HUES64 (cell line): ENCODE results near the gene RYR3.

Experiments
- H3K27ac ChIP-seq: 2 replicates; pipeline ENCODE4 v1.7.0; 2013; ENCODE audit warnings: low read depth, low read length, inconsistent platforms
- H3K27me3 ChIP-seq: 2 replicates; pipeline ENCODE4 v1.6.1; 2013; ENCODE audit warnings: mild to moderate bottlenecking, low read length; ENCODE audit not compliant: insufficient read depth
- H3K36me3 ChIP-seq: 2 replicates; pipeline ENCODE4 v1.6.1; 2013; ENCODE audit warnings: mild to moderate bottlenecking, low read length; ENCODE audit not compliant: insufficient read depth
- H3K4me1 ChIP-seq: 2 replicates; pipeline ENCODE4 v1.6.1; 2013; ENCODE audit warnings: mild to moderate bottlenecking, low read length, moderate library complexity; ENCODE audit not compliant: insufficient read depth
- H3K4me3 ChIP-seq: 2 replicates; pipeline ENCODE4 v1.5.1; 2013; ENCODE audit warnings: mild to moderate bottlenecking, low read length, moderate library complexity
- H3K9ac ChIP-seq: 2 replicates; pipeline ENCODE4 v1.6.1; 2013; ENCODE audit warnings: mild to moderate bottlenecking, low read depth, low read length
- H3K9me3 ChIP-seq: 2 replicates; pipeline ENCODE4 v1.6.1; 2013; ENCODE audit warnings: low read depth, low read length; ENCODE audit not compliant: insufficient read depth
- WGBS: fragments of 150-250, 120-280 bp; methylation state at CpG from one replicate; pipeline ENCODE4 v1.1.7; 2013; ENCODE audit warnings: missing lambda C conversion rate; 5-methylcytosine and 5-hydroxymethylcytosine counted together

RYR3 gene

DNA sequence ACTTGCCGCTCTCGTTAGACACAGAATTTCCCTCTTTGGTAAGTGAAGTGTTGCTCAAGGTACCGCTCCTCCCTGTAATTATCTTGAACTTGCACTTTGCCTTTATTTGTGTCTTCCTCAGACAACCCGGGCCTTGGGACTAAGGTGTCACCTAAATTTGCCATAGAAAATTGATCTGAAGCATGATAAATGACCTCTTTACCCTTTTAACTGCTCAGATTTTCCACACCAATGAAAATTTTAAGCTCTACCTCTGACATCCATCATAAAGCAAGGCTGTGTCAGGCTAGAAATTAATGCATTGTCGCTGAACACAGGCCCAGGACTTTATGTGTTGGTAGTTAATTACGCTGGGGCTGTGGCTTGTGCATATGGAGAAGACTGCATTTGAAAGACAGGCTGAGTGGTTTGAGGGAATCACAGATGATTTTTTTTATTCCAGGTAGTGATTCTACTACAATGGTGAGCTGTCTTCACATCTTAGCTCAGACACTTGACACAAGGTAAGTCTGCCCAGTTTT is 458.0 kb downstream of the RYR3 start:
- 92% methylated on average over 6 of the region's 6 CpGs for WGBS
- H3K4me1 ChIP-seq = no peaks in the 10 kb centered on the region
- no peaks in the 10 kb centered on the region for H3K36me3 ChIP-seq
- H3K27ac ChIP-seq = no peak overlapping the region
- no peak overlapping the region for H3K4me3 ChIP-seq
- no peaks in the 10 kb centered on the region for H3K27me3 ChIP-seq
- H3K9me3 ChIP-seq = no peaks in the 10 kb centered on the region
- H3K9ac ChIP-seq = no peak overlapping the region

DNA sequence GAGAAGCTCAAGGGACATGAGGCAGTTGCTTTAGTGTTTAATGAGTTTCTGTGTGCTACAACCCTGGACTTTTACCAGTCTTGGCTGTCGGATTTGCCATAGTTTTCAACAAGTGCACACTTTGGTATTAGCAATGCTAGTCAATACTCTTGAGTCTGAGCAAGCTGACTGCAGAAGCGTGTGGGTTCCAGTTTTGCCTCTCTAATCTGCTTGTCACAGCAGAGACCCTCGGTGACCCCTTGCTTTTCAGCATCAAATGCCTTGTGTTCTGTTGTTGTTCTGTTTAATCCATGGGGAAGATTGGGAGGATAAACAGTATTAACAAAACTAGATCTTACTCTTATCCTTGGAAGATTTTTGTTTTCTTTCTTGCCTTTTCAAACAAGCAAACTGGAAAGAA is 463.2 kb downstream of the RYR3 start:
- WGBS = 73% methylated on average over 3 of the region's 3 CpGs
- no peaks in the 10 kb centered on the region for H3K4me1 ChIP-seq

DNA sequence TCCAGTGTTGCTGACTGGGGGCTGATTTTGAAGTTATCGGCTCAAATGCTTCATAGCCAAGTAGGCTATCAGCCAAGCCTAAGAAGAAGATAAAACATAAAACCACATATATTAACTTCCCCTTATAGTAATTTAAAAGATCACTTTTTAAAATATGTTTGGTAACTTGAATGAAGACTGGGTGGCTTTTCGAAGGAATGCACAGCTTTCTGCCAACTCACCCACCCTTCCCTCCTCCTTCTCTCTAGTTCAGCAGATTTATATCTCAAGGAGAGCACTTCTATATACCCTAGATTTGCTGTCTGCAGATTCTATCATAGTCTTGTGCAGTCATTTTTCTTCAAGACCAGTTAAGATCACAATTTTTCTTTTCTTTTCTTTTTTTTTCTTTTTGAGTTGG is 468.1 kb downstream of the RYR3 start:
- Histone ChIP-seq H3K4me3 (no peak overlapping the region), H3K36me3 (no peaks in the 10 kb centered on the region), H3K9ac (no peak overlapping the region), H3K27ac (no peak overlapping the region), H3K27me3 (no peaks in the 10 kb centered on the region), H3K4me1 (no peaks in the 10 kb centered on the region), H3K9me3 (no peaks in the 10 kb centered on the region)
- WGBS = 96% methylated on average over 2 of the region's 2 CpGs

More for the DNA sequence above, 463.2 kb downstream of the RYR3 start:
- no peak overlapping the region for H3K4me3 ChIP-seq
- no peaks in the 10 kb centered on the region for H3K27me3 ChIP-seq
- H3K9ac ChIP-seq = no peak overlapping the region
- H3K27ac ChIP-seq = no peak overlapping the region
- no peaks in the 10 kb centered on the region for H3K9me3 ChIP-seq
- H3K36me3 ChIP-seq = no peaks in the 10 kb centered on the region

DNA sequence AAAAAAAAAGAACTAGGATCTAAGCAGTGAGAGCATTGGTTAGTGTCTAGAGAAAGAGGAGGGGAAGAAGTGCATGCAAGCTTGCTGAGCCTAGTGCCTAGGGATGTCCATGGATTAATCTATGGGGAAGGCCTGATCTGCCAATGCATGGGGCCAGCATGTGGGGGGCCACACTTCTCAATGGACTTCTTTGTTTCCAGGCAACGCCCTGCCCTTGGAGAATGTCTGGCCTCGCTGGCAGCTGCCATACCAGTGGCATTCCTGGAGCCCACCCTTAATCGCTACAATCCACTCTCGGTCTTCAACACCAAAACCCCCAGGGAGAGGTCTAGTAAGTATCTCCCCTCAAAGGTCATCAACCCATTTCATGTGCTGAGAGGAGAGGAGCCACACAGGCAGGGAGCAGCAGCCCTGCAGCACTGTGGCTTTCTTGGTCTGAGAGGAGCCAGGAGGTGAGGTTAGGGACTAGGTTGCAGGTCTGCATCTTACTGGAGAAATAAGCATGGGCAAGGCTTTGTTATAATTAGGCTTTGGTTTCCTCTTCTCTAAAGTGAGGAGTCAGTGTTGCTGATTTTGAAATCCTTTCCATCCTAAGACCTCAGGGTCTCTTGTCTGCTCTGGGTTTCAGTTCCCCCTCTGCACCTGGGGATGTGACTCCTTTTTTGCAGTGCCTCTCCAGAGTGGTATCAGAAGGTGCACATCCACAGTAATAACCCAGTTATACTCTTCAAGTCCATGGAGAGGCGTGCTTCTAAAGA is 469.4 kb downstream of the RYR3 start:
- Histone ChIP-seq H3K4me3 (no peak overlapping the region), H3K9me3 (no peaks in the 10 kb centered on the region), H3K36me3 (no peaks in the 10 kb centered on the region), H3K4me1 (no peaks in the 10 kb centered on the region), H3K27ac (no peak overlapping the region), H3K9ac (no peak overlapping the region), H3K27me3 (no peaks in the 10 kb centered on the region)
- 93% methylated on average over 5 of the region's 5 CpGs for WGBS

DNA sequence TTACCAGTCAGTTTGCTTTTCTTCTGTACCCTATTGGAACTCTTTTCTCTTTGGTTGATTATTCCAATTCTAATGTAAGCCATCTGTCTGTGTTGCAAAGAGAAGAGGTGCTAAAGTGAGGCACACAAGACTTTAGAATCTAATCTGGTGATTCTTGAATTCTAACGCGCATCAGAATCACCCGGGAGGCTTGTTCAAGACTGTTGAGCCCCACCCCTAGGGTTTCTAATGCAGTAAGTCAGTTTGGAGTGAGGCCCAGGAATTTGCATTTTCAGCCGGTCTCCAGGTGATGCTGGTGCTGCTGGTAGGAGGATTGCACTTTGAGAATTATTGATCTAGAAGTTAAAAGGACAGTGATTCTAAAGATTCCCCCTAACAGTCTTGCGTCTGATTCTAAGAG is 472.2 kb downstream of the RYR3 start:
- no peak overlapping the region for H3K9ac ChIP-seq
- H3K9me3 ChIP-seq = no peaks in the 10 kb centered on the region
- 79% methylated on average over 5 of the region's 5 CpGs for WGBS
- no peaks in the 10 kb centered on the region for H3K27me3 ChIP-seq
- no peak overlapping the region for H3K27ac ChIP-seq
- H3K36me3 ChIP-seq = no peaks in the 10 kb centered on the region
- H3K4me1 ChIP-seq = no peaks in the 10 kb centered on the region
- no peak overlapping the region for H3K4me3 ChIP-seq

DNA sequence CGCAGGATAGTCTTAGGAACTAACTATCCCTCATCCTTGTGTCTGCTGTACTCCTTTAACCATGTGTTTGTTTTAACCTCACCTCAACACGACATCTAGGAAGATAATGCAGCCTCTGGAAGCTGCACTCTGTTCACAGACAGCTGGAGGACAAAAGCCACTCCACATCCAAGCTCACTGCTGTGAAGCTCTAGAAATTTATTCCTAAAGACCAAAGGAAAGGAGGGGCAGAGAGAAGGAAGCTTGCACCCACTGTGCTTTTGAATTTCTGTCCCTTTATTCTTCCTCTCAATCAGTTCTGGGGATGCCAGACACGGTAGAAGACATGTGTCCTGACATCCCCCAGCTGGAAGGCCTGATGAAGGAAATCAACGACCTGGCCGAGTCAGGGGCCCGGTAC is 474.6 kb downstream of the RYR3 start:
- 84% methylated on average over 6 of the region's 6 CpGs for WGBS
- H3K27me3 ChIP-seq = no peaks in the 10 kb centered on the region
- no peak overlapping the region for H3K9ac ChIP-seq
- no peak overlapping the region for H3K27ac ChIP-seq
- no peaks in the 10 kb centered on the region for H3K9me3 ChIP-seq
- H3K36me3 ChIP-seq = no peaks in the 10 kb centered on the region
- H3K4me3 ChIP-seq = no peak overlapping the region
- H3K4me1 ChIP-seq = no peaks in the 10 kb centered on the region; the same call in 1 of the 2 replicates

DNA sequence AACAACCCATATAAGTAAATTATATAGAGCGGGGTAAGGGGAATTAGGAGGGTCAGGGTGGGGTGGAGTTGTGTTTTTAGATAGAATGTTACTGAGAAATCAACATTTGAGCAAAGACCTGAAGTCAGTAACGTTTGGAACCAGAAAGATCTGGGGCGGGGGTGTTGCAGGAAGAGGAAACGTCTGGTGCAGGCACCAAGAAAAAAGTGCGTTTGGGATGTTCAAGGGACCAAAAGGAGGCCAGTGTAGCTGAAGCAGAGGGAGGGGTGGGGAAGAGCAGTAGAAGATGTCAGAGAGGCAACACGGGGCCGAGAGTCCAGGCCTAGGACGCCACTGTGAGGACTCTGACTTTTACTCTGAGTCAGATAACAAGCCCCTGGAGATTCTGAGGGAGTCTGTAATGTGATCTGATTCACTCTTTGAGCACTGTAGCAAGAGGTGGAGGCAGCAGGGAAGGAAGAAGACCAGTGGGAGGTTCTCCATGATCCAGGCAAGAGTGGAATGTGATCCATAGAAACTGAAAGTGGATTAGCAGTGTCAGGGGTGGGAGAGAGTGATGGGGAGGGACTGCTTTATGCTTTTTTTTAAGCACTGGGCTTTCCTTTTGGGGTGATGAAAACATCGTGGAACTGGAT is 478.3 kb downstream of the RYR3 start:
- H3K9me3 ChIP-seq = no peaks in the 10 kb centered on the region
- H3K4me3 ChIP-seq = no peak overlapping the region
- 62% methylated on average over 9 of the region's 9 CpGs for WGBS
- H3K27ac ChIP-seq = no peak overlapping the region
- H3K27me3 ChIP-seq = no peaks in the 10 kb centered on the region
- no peaks in the 10 kb centered on the region; the same call in 1 of the 2 replicates for H3K4me1 ChIP-seq
- H3K9ac ChIP-seq = no peak overlapping the region
- no peaks in the 10 kb centered on the region for H3K36me3 ChIP-seq

DNA sequence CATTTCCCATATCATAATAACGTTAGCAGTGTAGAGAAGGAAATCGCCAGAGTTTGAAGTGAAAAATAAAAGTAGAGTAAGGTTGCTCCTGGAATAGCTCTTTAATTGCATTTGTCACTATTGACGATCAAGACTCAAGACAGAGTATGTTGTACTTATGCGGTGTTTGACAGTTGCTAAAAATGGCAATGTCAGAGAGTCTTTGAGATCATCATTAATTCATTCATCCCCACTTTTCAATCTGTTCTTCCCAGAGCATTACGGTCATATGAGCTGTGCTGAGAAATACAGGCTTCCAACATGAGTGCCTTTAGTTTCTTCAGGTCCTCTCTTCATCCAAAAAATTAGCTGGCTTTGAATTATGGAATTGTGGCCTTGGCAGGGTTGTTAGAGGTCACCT is 483.7 kb downstream of the RYR3 start:
- H3K4me3 ChIP-seq = no peak overlapping the region
- no peaks in the 10 kb centered on the region for H3K4me1 ChIP-seq
- WGBS = 98% methylated on average over 5 of the region's 5 CpGs
- H3K9me3 ChIP-seq = no peaks in the 10 kb centered on the region
- no peak overlapping the region for H3K9ac ChIP-seq
- H3K27ac ChIP-seq = no peak overlapping the region
- H3K36me3 ChIP-seq = no peaks in the 10 kb centered on the region
- no peaks in the 10 kb centered on the region for H3K27me3 ChIP-seq

DNA sequence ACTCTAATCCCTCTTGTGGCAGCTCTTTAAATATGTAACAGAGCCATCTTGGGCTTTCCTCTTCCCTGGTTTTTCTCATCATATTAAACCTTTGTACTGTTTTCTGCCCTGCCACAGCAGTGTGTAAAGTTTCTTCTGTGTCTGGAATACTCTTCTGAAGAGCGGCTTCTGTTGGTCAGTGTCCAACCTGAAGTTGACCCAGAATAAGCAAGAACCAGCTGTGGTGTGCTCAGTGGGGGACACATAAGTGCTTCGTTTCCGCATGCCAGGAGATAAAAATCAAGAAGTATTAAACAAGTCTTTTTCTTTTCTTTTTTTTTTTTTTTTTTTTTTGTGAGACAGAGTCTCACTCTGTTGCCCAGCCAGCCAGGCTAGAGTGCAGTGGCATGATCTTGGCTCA is 484.3 kb downstream of the RYR3 start:
- H3K27ac ChIP-seq = no peak overlapping the region
- H3K36me3 ChIP-seq = no peaks in the 10 kb centered on the region
- H3K4me3 ChIP-seq = no peak overlapping the region
- H3K9ac ChIP-seq = no peak overlapping the region
- H3K4me1 ChIP-seq = no peaks in the 10 kb centered on the region
- H3K9me3 ChIP-seq = no peaks in the 10 kb centered on the region
- 98% methylated on average over 3 of the region's 3 CpGs for WGBS
- no peaks in the 10 kb centered on the region for H3K27me3 ChIP-seq

DNA sequence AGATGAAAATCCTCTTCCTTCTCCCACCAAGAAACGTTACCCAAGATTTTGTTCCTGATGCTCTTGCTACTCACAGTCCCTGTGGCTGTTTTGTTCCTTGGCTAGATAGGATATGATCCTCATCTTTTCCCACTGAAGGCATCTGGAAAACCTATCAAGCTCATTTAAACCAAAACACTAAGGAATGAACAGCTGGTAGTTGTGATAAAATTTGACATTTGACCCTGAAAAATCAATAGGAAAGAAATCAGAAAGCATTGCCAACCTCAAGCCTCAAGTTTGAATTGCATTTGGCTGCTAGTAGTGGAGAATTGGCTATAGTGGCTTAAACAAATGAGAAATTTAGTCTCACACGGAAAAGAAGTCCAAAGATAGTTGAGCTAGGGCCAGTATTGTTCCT is 486.9 kb downstream of the RYR3 start:
- no peaks in the 10 kb centered on the region for H3K36me3 ChIP-seq
- no peak overlapping the region for H3K9ac ChIP-seq
- no peak overlapping the region for H3K27ac ChIP-seq
- H3K4me1 ChIP-seq = no peaks in the 10 kb centered on the region
- 95% methylated on average over 2 of the region's 2 CpGs for whole genome bisulfite sequencing
- no peaks in the 10 kb centered on the region for H3K27me3 ChIP-seq
- no peak overlapping the region for H3K4me3 ChIP-seq
- no peaks in the 10 kb centered on the region for H3K9me3 ChIP-seq

DNA sequence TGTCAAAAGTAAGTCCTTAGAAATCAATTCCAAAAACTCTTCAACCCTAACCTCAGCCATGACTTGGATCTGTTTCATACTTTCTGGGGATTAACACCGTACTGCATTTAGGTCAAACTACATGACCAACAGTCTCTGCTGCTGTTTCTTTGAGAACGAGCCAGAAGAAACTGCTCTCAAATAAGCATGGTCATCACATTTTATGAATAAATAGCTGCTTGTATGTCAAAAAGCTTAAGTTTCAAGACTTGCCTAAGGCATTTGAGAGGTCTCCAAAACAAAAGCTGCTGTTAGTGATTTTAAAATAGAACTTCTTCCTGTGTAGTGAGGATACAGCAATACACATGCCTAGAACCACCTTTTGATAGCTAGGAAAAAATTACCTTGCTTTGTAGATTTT is 491.2 kb downstream of the RYR3 start:
- H3K27ac ChIP-seq = no peak overlapping the region
- no peaks in the 10 kb centered on the region for H3K9me3 ChIP-seq
- H3K4me1 ChIP-seq = no peaks in the 10 kb centered on the region
- 94% methylated on average over 2 of the region's 2 CpGs for WGBS
- no peak overlapping the region for H3K4me3 ChIP-seq
- H3K9ac ChIP-seq = no peak overlapping the region
- H3K36me3 ChIP-seq = no peaks in the 10 kb centered on the region
- no peaks in the 10 kb centered on the region for H3K27me3 ChIP-seq
